SH-SY5Y (cell line): Measurements from ENCODE around the gene LRP2.

ENCODE experiments used
- GATA2 ChIP-seq: IDR thresholded peaks from 2 replicates; pipeline ENCODE4 v1.6.1; 2011; ENCODE audit warnings: mild to moderate bottlenecking, low read depth, low read length
- GATA3 ChIP-seq: IDR thresholded peaks from 2 replicates; pipeline ENCODE4 v1.6.1; 2011; ENCODE audit warnings: low read depth, mild to moderate bottlenecking, low read length, moderate library complexity

DNA sequence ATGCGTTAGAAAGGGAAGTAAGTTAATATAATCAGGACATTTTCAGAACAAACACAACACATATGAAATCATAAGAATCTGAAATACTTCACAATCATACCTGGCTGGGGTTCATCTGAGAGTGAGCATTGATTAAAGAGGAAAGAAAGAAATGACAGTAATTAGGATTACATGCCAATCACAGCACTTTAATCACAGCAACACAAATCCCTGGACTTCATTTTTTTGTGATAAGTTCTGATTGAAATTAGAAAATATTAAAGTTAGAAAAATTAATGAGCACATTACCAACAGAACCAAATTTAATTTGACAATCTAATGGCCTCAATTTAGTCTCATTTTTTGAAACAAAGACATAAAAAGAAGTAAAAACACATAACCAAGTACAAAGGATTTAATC lies 121.9 kb downstream of the LRP2 start:
- TF ChIP-seq GATA3 (no peak), GATA2 (no peak)
